Stimulated activated CD8-positive, alpha-beta memory T cell treated with anti-CD3 and anti-CD28 coated beads, Interleukin-4, amount 100 ng/mL, for 1 hour (primary cell): ENCODE data around the gene REM2.
A peak's percentile ranks its signal among the peaks of the same experiment; 100 is the strongest.
"Not testable (repeated sequence)": the region's sequence is repeated elsewhere in the genome, so short reads cannot be mapped to it uniquely, and the experiment has no call there.

Experiments
- DNase-seq, 2 donors: peaks; one replicate each; pipeline ENCODE4 v3.0.0-alpha.2; 2020; ENCODE audit warnings: low read depth in 2 of 2, low spot score in 1 of 2

REM2 gene

DNA sequence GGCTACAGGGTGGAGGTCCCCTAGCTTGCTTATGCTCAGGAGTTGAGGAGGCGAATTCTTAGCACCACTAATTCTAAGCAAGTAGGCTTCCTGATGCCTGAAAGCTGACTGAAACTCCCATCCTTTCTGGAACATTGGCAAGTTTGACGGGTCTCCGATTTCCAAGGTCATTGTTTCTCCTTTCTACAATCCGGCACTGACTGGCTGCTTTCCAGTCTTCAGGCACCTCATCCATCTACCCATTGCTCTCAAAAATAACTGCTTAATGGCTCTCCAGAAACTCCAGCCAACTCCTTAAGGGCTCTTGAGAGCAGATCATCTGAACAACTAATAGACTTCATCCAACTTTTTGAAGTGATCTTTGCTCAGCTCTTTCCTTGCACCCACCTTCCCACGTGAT lies 13.3 kb downstream of the REM2 start:
- DNase-seq, result no peak

DNA sequence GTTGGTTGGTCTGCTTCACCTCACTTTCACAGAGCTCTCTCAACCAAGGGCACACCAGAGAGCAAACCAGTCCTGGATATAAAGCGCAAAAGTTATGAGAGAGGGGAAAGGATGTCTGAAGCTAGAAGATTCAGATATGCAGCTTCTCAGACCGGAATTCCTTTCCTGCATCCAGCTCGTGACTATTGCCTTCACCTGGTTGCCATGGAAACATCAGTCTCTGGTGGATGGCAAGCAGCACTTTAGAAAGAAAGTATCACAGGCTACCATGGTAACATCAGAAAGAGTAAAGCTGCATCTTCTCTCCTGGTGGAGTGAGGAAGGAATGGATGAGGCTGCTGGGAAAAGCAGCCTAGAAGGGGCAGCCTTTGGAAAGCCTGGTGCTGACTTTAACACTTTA lies 13.7 kb downstream of the REM2 start:
- DNase-seq, result no peak

DNA sequence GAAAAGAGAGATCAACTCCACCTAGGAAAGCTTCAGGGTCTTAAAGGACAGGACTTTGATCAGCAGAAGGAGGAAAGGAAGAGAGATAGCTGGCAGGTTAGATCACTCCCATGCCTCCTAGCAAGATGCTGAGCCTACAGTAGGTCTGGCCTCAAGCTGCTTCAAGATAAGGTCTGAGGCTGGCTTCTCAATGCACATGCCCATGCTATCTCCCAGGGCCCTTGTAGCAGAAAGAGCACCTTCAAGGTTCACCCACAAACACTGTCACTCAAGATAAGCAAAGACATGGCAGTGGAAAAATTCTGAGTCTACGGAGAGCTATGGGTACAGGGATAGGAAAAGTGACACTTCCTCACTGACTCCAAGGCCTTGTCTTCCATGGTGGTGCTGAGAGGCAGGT lies 14.3 kb downstream of the REM2 start:
- DNase-seq, result no peak

DNA sequence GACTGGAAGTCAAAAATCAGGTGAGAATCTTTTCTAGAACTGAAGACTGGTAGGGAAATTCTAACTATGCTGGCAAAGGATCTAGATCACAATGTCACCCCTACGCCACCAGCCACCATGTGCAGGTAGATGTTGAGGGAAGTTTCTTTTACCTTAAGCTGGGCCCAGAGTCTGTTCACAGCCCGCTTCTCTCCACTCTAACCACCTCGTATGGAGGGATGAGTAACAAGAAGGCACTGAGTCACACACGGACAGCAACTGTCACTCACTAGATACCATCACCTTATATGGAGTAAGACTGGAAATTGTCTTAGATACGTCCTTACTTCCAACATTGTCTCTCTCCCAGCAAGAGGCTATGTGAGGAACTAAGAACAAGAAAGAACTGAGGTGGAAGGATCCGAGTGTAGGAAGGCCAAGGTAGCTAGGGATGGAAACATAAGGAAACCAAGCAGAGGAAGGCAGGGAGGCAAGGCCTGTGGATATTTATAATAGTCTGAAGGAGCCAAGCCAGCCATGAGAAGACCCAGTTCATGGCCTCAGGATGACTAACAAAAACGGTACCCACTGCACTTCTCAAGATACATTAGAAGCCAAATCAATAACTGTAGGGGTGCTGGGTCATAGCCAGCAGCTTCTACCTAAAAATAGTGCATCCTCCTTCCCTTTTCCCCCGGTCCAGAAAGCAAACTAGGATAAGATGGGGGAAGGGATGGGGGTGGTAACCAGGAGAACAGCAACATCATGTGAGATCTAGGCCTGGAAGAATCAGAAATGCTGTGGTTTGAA lies 15.5 kb downstream of the REM2 start:
- DNase-seq, result no peak

DNA sequence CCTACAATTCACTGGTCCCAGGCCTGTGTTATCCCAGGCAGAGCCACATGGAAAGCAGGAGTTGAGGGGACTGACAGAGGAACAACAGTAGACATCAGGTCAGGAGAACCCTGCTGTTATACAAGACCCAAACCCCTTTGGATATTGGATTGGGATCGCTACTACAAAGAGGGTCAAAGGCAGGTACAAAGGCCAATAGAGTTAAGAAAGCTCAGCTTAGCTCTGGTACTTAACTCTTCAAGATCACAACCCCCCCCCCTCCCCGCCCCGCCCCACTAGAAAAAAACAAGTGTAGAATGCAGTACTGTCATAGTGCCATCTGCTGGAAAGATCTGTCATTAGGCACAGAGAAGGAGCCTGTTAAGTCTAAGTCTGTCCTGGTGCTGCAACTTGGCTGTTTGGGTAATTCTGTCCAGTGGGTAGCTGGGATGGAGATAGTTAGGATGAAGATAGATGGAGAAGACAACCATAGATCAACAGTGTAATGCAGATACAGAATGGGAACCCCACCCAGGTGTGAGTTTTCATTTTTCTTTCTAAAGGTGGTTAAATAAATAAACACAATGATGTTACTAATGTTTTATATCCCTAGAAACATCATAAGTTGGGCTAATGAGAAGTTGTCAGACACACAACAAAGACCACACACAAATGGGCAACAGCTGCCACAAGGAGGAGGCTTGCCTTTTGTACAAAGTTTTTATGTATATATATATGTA lies 17.2 kb downstream of the REM2 start:
- DNase-seq, result no peak

DNA sequence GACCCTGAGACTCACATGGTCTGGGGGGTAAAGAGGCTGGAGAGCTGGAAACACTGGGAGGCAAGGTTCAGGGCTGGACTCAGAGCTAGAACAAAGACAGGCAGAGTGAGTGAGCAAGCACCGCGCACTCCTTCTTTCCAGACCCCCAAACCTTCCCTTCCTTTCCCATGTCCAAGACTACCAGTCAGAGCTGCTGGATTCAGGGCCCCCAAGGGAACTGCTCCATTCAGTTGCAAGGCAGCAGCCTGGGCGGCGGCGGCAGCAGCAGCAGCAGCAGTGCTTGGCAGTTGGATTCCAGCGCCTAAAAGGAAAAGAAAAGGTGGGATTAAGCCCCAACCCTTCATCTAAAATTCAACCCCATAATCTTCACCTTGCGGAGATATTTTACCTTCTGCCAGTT lies 18.8 kb downstream of the REM2 start:
- no peak for DNase-seq

DNA sequence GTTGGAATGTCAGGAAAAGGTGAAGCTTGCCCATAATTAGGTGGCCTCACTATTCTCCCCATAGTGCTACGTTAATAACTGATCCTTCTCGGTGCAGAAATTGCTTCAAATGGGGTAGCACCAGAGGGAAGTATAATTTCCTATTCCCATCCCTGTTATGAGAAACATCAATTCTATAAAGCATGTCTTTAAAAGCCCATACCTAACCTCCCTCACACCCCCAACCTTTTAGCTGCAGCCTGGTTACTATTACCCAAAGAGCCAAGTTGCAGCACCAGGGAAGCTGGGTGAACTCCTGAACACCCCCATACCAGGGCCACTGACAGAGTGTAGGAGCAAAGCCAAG lies 20.7 kb downstream of the REM2 start:
- DNase-seq, result no peak

DNA sequence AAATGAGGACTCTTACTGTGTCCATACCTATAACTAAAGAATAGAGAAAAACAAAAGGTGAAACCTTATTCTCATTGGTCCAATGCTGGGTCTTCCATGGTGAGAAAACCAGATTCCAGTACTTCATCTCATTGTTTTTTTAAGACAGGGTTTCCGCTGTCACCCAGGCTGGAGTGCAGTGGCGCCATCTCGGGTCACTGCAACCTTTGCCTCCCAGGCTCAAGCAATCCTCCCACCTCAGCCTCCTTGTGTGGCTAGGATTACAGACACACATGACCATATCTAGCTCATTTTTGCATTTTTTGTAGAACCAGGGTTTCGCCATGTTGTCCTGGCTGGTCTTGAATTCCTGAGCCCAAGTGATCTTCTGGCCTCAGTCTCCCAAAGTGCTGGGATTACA lies 22.6 kb downstream of the REM2 start:
- no peak for DNase-seq

DNA sequence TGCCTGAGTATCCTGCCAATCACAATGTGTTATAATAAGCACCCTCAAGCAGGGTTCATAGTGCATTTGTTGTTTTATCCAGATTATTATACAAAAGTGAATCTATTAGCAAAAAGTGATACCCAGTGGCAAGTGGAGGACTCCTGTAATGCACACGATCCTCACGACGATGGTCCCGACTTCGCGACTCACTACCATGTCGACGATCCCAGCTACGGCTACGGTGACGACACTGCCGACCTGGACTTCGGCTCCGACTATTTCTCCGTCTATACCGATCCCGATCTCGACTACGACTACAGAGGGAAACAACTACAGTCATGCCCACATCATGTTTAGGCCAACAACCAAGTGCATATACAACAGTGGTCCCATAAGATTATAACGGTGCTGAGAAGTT lies 23.1 kb downstream of the REM2 start:
- no peak for DNase-seq

DNA sequence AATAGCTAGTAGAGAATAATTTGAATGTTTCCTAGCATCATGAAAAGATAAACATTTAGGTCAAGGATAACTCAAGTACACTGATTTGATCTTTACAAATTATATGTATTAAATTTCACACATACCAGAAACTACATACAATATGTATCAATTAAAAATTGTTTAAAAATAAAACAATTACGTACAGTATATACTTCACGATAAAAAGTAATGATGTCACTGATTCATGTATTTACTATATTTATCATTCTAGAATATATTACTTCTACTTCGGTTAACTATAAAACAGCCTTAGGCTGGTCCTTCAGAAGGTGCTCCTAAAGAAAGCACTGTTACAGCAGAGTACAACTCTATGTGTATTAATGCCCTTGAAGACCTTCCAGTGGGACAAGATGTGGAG lies 24.4 kb downstream of the REM2 start:
- DNase-seq, result no peak

DNA sequence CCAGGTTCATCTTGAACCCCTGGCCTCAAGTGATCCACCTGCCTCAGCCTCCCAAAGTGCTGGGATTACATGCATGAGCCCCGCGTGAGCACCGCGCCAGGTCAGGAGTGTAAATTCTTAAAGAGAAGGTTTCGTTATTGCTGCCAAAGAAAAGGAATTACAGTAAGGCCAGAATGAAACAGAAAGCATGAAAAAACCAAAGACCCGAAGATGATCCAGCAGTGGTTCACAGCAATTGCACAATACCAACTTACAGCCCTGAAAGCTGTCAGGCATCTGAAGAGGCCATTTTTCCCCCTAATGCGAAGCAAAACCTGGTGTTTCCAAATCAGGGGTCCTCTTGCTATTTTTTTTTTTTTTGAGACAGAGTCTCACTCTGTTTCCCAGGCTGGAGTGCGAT lies 25.6 kb downstream of the REM2 start:
- no peak for DNase-seq

DNA sequence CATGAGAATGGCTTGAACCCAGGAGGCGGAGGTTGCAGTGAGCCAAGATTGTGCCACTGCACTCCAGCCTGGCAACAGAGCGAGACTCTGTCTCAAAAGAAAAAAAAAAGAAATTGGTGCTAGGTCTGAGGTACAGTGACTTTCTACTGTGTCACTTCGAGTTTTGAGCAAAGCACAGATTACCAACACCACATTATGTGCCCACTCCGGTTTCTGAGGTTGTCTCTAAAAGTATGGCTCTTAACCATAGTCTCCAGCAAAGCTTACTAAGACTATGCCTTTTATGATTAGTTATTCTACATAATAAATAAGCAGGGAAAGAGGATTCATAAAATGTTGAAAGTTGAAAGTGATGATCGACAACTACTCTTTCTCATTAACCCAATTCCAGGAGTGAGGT lies 27.9 kb downstream of the REM2 start:
- no peak for DNase-seq

DNA sequence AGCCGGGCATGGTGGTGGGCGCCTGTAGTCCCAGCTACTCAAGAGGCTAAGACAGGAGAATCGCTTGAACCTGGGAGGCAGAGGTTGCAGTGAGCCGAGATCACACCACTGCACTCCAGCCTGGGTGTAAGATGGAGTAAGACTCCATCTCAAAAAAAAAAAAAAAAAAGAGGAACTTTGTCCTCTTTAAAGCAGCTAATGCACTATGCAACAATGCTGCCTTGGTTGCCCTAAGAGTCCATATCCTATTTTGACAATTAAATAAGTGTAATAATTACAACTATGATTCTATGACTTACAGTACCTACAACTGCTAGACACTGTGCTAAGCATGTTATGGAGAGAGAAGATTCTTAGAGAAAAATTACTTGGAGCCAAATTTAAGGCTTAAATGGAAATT lies 31.8 kb downstream of the REM2 start:
- not testable (repeated sequence) for DNase-seq

DNA sequence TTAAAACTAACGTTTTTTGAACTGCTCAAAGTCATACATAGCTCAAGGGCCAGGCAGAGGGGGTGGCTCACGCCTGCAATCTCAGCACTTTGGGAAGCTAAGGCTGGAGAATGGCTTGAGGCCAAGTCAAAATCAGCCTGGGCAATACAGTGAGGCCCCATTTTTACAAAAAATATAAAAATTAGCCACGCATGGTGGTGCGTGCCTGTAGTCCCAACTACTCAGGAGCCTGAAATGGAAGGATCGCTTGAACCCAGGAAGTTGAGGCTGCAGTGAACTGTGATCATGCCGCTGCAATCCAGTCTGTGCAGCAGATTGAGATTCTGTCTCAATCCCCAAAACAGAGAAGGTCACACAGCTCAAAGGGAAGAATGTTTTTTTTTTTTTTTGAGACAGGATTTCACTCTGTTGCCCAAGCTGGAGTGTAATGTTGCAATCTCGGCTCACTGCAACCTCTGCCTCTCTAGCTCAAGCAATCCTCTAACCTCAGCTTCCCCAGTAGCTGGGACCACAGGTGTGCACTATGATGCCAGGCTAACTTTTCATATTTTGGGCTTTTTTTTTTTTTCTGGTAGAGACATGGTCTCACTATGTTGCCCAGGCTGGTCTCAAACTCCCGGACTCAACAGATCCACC lies 33.0 kb downstream of the REM2 start:
- DNase-seq, result no peak

DNA sequence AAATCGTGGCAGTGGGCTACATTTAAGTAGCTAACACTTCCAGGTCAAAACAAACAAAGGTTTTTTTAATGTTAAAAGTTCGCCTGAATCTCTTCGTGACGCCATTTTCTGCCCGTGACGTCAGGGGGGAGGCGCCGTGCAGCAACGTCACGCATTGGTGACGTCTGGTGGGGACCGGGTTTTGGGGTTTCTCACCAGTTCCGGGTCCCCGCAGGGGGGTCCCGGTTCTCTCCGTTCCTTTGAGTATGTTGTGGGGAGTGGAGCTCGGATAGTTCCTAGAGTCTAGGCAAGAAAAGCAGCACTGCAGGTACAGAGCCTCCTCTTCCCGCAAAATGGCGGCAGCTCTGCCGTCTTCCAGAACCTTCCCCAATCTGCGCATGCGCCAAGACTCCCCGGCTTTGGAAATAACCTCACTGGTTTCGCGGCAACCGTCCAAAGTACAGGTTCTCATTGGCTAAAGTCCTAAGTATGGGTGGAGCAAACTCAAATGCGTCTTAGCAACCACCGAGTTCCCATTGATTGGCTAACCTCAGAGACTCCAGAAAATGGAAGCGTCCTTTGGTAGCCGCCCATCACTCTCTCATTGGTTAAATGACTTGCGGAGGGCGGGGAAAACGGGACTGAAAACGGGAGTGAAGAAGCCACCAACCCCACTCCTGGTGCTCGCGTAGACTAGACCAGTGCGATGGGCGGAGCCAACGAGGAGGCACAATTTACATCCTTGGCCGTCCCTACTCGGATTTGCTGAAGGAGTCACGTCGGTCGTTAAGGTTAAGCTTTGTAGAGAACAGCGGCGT lies 36.0 kb downstream of the REM2 start, which contains the start of gene RBM23:
TSS of gene RBM23 (minus strand) at position 346 of the 797 bp plus-strand sequence.
- peak; percentile 100 for DNase-seq

DNA sequence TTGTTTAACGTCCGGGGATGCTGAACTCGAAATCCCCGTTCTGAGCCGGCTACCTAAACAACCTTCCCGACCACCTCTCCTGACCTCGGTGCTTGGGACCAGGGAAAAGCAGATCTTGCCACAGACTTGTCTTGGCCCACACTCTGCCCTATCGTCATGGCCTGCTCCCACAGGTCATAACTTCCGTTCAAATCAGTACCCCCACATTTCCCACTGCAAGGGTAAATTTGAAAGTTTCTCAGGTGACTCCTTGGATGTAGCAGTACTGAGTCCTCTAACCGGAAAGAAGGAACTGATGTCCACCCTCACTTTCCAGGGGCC lies 36.5 kb downstream of the REM2 start:
- DNase-seq, result no peak

DNA sequence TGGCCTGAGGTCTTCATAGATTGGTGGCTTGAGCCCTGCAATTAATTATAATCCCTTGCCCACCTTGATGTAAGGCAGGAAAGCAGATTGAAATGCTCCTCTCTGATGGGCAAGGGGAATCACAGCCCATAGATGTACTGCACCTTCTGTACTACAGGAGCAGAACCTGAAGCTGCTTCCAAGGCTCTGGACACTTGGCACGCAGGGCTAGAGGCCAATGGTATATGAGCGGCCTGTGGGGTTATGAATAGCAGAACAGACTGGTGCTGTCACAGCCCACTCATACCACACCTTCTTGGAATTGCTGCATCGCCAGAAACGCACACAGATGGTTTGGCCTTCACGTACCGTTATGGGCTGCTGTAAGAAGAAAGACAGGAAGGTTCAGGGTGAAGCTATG lies 37.7 kb downstream of the REM2 start:
- DNase-seq, result no peak

DNA sequence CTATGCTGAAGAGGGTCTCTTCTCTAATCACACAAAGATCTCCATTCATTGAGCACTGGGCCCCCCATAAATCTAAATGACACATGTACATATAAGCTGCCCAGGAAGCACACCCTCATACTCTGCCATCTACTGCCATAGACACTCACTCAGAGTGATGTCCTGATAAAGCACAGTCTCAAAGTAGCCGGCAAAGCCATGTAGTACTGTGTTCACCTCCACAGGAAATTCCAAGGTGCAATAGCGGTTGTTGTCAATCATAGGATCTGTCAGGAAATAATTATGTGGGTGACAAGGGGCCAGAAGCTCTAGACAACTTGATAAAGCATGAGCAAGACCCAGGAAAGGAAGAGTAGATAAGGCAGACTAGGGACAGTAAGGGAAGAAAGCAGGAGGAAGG lies 39.3 kb downstream of the REM2 start:
- DNase-seq, result no peak

DNA sequence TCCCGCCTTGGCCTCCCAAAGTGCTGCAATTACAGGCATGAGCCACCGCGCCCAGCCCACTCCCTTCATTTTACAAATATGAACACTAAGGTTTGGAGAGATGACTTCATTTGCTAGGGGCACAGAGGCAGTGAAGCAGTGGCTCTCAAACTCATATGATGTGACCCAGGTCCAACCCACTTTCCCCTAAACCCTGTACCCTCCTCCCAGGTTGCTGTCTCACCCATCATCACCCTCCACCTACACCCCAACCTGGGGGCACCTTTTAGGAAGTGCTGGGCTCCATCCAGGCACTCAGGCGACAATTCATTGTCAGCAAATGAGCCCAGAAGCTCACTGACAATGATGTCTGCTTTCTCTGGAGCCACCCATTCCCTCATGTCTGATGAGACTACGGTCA lies 40.7 kb downstream of the REM2 start:
- DNase-seq, result no peak

DNA sequence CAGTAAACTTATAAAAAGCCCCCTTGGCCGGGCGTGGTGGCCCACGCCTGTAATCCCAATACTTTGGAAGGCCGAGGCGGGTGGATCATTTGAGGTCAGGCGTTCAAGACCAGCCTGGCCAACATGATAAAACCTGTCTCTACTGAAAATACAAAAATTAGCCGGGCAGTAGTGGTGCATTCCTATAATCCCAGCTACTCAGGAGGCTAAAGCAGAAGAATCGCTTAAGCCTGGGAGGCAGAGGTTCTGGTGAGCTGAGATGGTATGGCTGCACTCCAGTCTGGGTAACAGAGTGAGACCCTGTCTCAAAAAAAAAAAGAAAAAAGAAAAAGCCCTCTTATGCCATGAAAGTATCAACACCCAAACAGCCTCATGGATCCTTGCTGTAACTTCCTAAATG lies 42.5 kb downstream of the REM2 start:
- no peak for DNase-seq

DNA sequence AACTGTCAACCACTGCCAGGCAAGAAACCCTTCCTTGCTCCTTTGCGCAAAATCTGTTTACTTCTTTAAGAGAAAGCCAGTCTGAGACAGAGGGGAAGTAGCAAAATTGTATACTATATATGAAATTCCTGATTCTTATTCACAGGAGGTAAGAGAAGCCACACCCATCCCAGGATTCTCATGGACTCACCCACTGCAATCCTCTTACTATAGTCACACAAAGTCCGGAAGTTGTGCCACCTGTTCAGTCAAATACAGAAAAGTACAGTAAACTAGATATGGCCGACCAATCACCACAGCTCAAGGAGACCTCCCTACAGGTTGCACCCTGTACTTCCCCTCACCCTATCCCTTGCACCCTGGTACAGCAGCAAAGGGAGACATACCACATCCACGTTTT lies 43.3 kb downstream of the REM2 start:
- DNase-seq, result no peak
